Subcutaneous preadipocyte (primary cell): ENCODE results near the gene AKTIP. TPM values are rescaled to one million over a fixed set of nuclear protein-coding genes. Genes with fewer than 3 reads are reported as not detected.

ENCODE experiments used
- small RNA-seq: library from RNA; depleted of rRNA; stranded (forward); fragments of <200 nt; gene quantifications from one replicate; pipeline ENCODE3, GENCODE V24; 2012
- total RNA-seq: library from RNA; depleted of rRNA; stranded (reverse); fragments of >200 nt; gene quantifications from 2 replicates; pipeline ENCODE4 v1.2.3, GENCODE V29; 2012

The AKTIP gene
- total RNA-seq: 10.3 and 14.5 TPM in 2 replicates

DNA sequence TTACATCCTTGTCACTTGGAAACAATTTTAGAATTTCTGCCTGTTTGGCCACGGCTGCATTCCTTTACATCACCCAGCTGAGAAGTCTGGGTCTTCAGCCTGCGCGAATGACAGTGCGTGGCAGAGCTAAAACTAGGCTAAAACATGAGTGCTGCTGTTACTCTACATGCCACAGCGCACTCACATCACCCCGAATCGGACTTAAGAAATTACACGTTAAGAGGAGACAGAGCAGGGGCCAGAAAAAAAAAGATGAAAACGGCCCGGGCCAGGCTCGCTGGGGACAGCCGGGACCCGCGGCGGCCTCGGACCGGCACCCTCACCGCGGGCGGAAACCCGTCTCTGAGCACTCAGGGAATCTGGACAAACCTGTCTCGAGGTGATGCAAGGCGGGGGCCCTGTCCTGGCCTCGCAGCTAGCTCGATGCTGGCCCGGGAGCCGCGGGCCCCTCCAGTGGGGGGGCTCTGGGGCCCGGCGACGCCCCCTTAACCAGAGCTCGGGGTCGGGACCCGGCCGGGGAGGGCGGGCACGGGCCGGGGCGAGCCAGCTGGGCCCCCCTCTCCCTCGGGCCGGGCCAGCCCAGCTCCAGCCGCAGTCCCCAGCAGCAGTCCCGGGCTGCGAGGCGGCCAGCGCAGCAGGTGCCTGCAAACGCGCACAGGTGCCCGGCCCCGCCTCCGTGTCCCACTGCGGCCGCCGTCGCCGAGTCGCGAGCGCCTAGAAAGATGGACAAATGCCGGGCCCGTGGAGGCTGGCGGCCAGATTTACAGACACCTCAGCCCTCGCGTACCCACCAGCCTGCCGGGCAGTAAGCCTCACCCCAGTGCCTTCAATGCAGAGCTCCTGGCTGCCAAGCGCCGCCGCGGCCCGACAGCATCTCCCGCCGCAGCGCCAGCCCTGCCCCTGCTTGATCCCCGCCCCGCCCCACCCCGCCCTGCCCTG lies at the start of gene AKTIP:
AKTIP (minus strand) TSS at position 879 of the 939 bp plus-strand sequence. CDS start 2,950 bp downstream, outside the sequence.

Small RNAs within 50 kb of the gene (small RNA-seq; reads per million reads assigned to genes)
- not detected for gene RNU6-1153P

Other genes with a start within 250 kb of the AKTIP start
- gene RBL2, start 68.7 kb downstream of the AKTIP start, total RNA-seq: 38.6 and 46.1 TPM in 2 replicates
- 11.4 and 17.6 TPM in 2 replicates for gene RPGRIP1L, start 200.7 kb upstream of the AKTIP start, total RNA-seq
- gene FTO, start 200.9 kb upstream of the AKTIP start, total RNA-seq: 83.4 and 102 TPM in 2 replicates